ENCODE results near the gene SZT2. TPM values are rescaled to one million over a fixed set of nuclear protein-coding genes. Genes with fewer than 3 reads are reported as not detected.

Gene SZT2
- total RNA-seq, 2 experiments from 2014 or later = 33.7 to 79.8 TPM

DNA sequence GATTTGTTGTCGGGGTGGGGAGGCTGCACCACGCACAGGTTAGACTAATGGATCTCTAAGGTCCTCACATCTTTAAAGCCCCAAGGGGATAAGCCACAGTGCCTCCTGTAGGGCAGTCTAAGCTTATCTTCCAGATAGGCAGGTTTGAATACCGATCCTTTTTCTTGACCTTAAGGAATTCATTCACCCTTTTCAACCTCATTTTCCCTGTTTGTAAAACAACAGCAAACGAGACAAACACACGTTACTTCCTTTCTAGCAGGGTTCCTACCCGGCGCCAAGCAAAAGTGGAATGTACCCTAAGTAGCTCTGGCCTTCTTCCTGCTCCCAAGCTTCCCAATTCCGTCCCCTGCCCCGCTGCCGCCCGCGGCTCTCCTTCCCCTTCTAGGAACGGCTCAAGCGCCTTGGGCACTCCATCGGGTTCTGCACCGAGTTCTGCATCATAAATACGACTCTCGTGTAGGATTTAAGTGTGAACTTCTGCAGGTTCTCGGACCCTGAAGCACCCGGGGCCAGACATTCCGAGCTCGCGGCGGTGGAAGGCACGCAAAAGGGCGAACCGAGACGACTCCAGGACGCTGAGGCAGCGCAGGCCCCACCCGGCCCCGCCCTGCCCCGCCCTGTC is 31.5 kb upstream of the SZT2 start:
- Histone ChIP-seq H3K9me2 (ENCODE audit: insufficient read depth, low read length) (no peaks in the 10 kb centered on the region), H4K20me1 (ENCODE audit: insufficient read depth, low read length) (peaks cover 4% of the 10 kb centered on the region; the same call in 1 of the 2 replicates), H3K4me3 (ENCODE audit: low read depth, low read length, poor library complexity, severe bottlenecking) (peak overlapping the region; percentile 99), H2AFZ (ENCODE audit: low read length) (peak overlapping the region; percentile 82), H3K79me2 (ENCODE audit: insufficient read depth, low read depth, low read length) (peaks cover 28% of the 10 kb centered on the region), H3K9me3 (ENCODE audit: low read length) (no peaks in the 10 kb centered on the region), H3K4me2 (ENCODE audit: low read length) (peak overlapping the region; percentile 78), H3K27ac (ENCODE audit: low read depth, low read length, poor library complexity, severe bottlenecking) (peak overlapping the region; percentile 67), H3K4me1 (ENCODE audit: insufficient read depth, low read length, poor library complexity, severe bottlenecking) (peaks cover 32% of the 10 kb centered on the region), H3K36me3 (ENCODE audit: insufficient read depth, low read length) (peaks cover 43% of the 10 kb centered on the region)
- ChIA-PET POLR2A (interaction anchor here (0.6 to 2.2 kb wide), 7 partner anchors 8 to 155 kb away, joined by 3 to 11 read pairs (median 4); partner anchors contain the start of gene ELOVL1), CTCF (ENCODE audit: unreplicated experiment) (interaction anchor here (0.7 to 0.8 kb wide), 2 partner anchors 119 to 131 kb away, joined by 3 read pairs; no protein-coding TSS in a partner anchor)
- DNase-seq (ENCODE audit: low spot score) = peak; percentile 60
- no TSS peak for BruUV-seq (replicated peaks)
- peak; percentile 72 for TF ChIP-seq CTCF (conservative IDR thresholded peaks at IDR 0.05; ENCODE audit: low read length)
- TF ChIP-seq EZH2phosphoT487 (IDR thresholded peaks at IDR 0.05; ENCODE audit: borderline replicate concordance, low read depth, low read length) = no peak
- intact Hi-C loops (cut with micrococcal nuclease; ENCODE audit: unreplicated experiment) = loop anchor here (1.0 kb wide), 2 partner anchors 10 to 120 kb away; partner anchors contain the start of gene ELOVL1

GRCh38 chr1:43358746-43359693 is 30.7 kb upstream of the SZT2 start, which contains the start of gene CDC20:
TSS of gene CDC20 (plus strand) at chr1:43358981. CDS start at chr1:43359216, 235 bp downstream.
- no TSS peak for BruUV-seq (replicated peaks)
- peak; percentile 98 for DNase-seq (ENCODE audit: low spot score)
- Histone ChIP-seq H4K20me1 (ENCODE audit: insufficient read depth, low read length) (peaks cover 4% of the 10 kb centered on the region; the same call in 1 of the 2 replicates), H3K36me3 (ENCODE audit: insufficient read depth, low read length) (peaks cover 51% of the 10 kb centered on the region), H2AFZ (ENCODE audit: low read length) (peak within 1 kb of the TSS; percentile 82), H3K9me2 (ENCODE audit: insufficient read depth, low read length) (no peaks in the 10 kb centered on the region), H3K4me1 (ENCODE audit: insufficient read depth, low read length, poor library complexity, severe bottlenecking) (peaks cover 32% of the 10 kb centered on the region), H3K27ac (ENCODE audit: low read depth, low read length, poor library complexity, severe bottlenecking) (peak within 1 kb of the TSS; percentile 76), H3K79me2 (ENCODE audit: insufficient read depth, low read depth, low read length) (peaks cover 28% of the 10 kb centered on the region), H3K9me3 (ENCODE audit: low read length) (no peaks in the 10 kb centered on the region), H3K4me2 (ENCODE audit: low read length) (peak within 1 kb of the TSS; percentile 96), H3K4me3 (ENCODE audit: low read depth, low read length, poor library complexity, severe bottlenecking) (peak within 1 kb of the TSS; percentile 99)
- POLR2A ChIA-PET = interaction anchor here (0.6 to 2.2 kb wide), 5 partner anchors 9 to 154 kb away, joined by 3 to 11 read pairs (median 4); partner anchors contain the start of gene ELOVL1
- TF ChIP-seq CTCF (conservative IDR thresholded peaks at IDR 0.05; ENCODE audit: low read length) = no peak
- TF ChIP-seq EZH2phosphoT487 (IDR thresholded peaks at IDR 0.05; ENCODE audit: borderline replicate concordance, low read depth, low read length) = no peak
- intact Hi-C loops (cut with micrococcal nuclease; ENCODE audit: unreplicated experiment) = loop anchor here (1.0 kb wide), 2 partner anchors 9 to 121 kb away; partner anchors contain the start of gene ELOVL1
- CTCF ChIA-PET (ENCODE audit: unreplicated experiment) = interaction anchor here (0.7 kb wide), 1 partner anchor 132 kb away, joined by 3 read pairs; no protein-coding TSS in a partner anchor

All from OCI-LY7 (cell line).